Measurements from ENCODE around the gene EDEM3.

EDEM3 gene

GRCh38 chr1:184649451-184649888 is 105.2 kb downstream of the EDEM3 start:
- TF ChIP-seq TAF1 (IDR thresholded peaks at IDR 0.05; ENCODE audit: borderline replicate concordance, insufficient read depth, low read length) (no peak), FOXP2 (optimal IDR thresholded peaks at IDR 0.05; ENCODE audit: borderline replicate concordance, extremely low read depth, extremely low read length, insufficient read depth) (no peak), REST (IDR thresholded peaks at IDR 0.05; ENCODE audit: insufficient read depth in 1 of 2, low read depth in 2 of 2, low read length in 2 of 2) (no peak), POLR2AphosphoS5 (IDR thresholded peaks at IDR 0.05; ENCODE audit: low read depth, low read length) (no peak), SIN3A (IDR thresholded peaks at IDR 0.05; ENCODE audit: borderline replicate concordance, insufficient read depth, low read length) (no peak)

GRCh38 chr1:184648856-184649201 is 105.8 kb downstream of the EDEM3 start:
- TF ChIP-seq SIN3A (IDR thresholded peaks at IDR 0.05; ENCODE audit: borderline replicate concordance, insufficient read depth, low read length) (no peak), POLR2AphosphoS5 (IDR thresholded peaks at IDR 0.05; ENCODE audit: low read depth, low read length) (no peak), REST (IDR thresholded peaks at IDR 0.05; ENCODE audit: insufficient read depth in 1 of 2, low read depth in 2 of 2, low read length in 2 of 2) (no peak), FOXP2 (optimal IDR thresholded peaks at IDR 0.05; ENCODE audit: borderline replicate concordance, extremely low read depth, extremely low read length, insufficient read depth) (no peak), TAF1 (IDR thresholded peaks at IDR 0.05; ENCODE audit: borderline replicate concordance, insufficient read depth, low read length) (no peak)

- no peak for TF ChIP-seq TAF1 (IDR thresholded peaks at IDR 0.05; ENCODE audit: borderline replicate concordance, insufficient read depth, low read length)
- no peak for TF ChIP-seq SIN3A (IDR thresholded peaks at IDR 0.05; ENCODE audit: borderline replicate concordance, insufficient read depth, low read length)
- no peak for TF ChIP-seq REST (IDR thresholded peaks at IDR 0.05; ENCODE audit: insufficient read depth in 1 of 2, low read depth in 2 of 2, low read length in 2 of 2)
- TF ChIP-seq POLR2AphosphoS5 (IDR thresholded peaks at IDR 0.05; ENCODE audit: low read depth, low read length), result no peak
- TF ChIP-seq FOXP2 (optimal IDR thresholded peaks at IDR 0.05; ENCODE audit: borderline replicate concordance, extremely low read depth, extremely low read length, insufficient read depth), result no peak
Observed at GRCh38 chr1:184648160-184648855, 106.3 kb downstream of the EDEM3 start.

GRCh38 chr1:184647471-184647870 is 107.2 kb downstream of the EDEM3 start:
- TF ChIP-seq SIN3A (IDR thresholded peaks at IDR 0.05; ENCODE audit: borderline replicate concordance, insufficient read depth, low read length) (no peak), FOXP2 (optimal IDR thresholded peaks at IDR 0.05; ENCODE audit: borderline replicate concordance, extremely low read depth, extremely low read length, insufficient read depth) (no peak), REST (IDR thresholded peaks at IDR 0.05; ENCODE audit: insufficient read depth in 1 of 2, low read depth in 2 of 2, low read length in 2 of 2) (no peak), POLR2AphosphoS5 (IDR thresholded peaks at IDR 0.05; ENCODE audit: low read depth, low read length) (no peak), TAF1 (IDR thresholded peaks at IDR 0.05; ENCODE audit: borderline replicate concordance, insufficient read depth, low read length) (no peak)
